ENCODE measurements around the gene RAC3.

DNA sequence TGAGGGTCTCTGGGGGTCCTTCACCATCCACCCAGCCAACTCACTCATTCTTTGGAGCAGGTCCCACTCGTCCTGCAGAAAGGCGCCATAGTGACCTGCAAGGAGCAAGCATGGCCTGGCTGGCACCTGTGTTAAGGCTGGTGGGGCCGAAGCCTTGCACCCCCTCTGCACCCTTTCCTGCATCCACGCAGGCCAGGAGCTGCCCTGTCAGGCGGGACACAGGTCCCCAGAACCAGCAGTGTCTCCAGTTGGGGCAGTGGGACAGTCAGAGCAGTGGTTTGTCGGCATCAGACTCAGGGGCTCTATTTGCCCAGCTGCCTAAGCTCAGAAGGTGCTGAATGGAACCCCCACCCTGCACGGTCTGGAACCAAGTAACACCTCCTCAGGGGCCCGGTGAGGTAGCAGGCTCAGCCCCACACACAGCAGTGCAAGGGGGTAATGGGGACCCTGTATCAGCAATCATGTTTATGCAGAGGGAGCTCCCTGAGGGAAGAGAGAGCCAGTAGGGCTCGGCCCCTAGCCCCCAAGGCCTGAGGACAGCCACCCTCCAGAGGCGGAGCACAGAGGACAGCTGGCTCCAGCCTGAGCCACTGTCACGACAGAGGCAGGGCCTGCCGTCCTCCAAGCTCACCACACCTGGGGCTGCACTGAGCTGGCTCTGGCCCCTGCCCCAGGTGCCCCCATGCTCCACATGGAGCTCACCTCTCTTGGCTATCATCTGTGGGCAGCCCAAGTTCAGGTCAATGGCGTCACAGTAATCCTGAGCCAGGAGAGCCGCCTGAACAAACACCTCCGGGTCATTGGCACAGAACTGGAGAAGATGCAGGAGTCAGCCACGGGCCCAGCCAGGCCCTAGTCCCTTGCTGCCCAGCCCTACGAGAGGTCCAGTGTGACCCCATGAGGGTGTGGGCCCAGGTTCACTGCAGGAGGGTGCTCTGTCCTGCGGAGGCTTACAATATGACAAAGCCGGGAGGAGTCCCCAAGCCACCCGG, 32.2 kb downstream of the RAC3 start:
- TF ChIP-seq, protein P1, sequence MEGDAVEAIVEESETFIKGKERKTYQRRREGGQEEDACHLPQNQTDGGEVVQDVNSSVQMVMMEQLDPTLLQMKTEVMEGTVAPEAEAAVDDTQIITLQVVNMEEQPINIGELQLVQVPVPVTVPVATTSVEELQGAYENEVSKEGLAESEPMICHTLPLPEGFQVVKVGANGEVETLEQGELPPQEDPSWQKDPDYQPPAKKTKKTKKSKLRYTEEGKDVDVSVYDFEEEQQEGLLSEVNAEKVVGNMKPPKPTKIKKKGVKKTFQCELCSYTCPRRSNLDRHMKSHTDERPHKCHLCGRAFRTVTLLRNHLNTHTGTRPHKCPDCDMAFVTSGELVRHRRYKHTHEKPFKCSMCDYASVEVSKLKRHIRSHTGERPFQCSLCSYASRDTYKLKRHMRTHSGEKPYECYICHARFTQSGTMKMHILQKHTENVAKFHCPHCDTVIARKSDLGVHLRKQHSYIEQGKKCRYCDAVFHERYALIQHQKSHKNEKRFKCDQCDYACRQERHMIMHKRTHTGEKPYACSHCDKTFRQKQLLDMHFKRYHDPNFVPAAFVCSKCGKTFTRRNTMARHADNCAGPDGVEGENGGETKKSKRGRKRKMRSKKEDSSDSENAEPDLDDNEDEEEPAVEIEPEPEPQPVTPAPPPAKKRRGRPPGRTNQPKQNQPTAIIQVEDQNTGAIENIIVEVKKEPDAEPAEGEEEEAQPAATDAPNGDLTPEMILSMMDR (IDR thresholded peaks at IDR 0.05; ENCODE audit: borderline replicate concordance, extremely low read depth, low read length, poor library complexity, severe bottlenecking) = no peak
- TF ChIP-seq EZH2 (IDR thresholded peaks at IDR 0.05; ENCODE audit: borderline replicate concordance, low read depth, low read length, severe bottlenecking) = no peak

Measured in DND-41 (cell line).